Mesenteric fat pad (tissue), 1 donor: ENCODE data around the gene ELMO1. TPM values are rescaled to one million over a fixed set of nuclear protein-coding genes. Genes with fewer than 3 reads are reported as not detected.

Source experiments
- DNase-seq: peaks from one replicate; pipeline ENCODE4 v3.0.0-alpha.2; 2020; ENCODE audit warnings: low spot score
- total RNA-seq: library from RNA; stranded (reverse); fragmentation: NEBNext Ultra II Directional; extraction: Animal tissue kit (Norgen Biotek cat#: 25700); gene quantifications from one replicate; pipeline ENCODE4 v1.2.1, GENCODE V29; 2021
- donor health status: DM: yes; HTN: yes; CAD: no.

ELMO1 gene
- total RNA-seq, 1 donor from 2014 or later: 48.9 TPM

DNA sequence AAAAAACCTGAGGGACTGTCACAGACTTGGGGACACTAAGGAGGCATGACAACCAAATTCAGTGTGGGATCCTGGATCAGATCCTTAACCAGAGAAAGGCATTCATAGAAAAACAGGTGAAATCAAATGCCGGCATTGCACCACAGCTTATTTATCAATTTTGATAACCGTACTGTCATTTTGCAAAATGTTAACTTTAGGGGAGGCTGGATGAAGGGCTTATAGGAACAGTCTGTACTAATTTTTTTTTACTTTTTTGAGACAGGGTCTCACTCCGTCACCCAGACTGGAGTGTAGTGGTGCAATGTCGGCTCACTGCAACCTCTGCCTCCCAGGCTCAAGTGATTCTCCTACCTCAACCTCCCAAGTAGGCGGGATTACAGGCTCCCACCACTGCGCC is 217.1 kb downstream of the ELMO1 start:
- DNase-seq: no peak

DNA sequence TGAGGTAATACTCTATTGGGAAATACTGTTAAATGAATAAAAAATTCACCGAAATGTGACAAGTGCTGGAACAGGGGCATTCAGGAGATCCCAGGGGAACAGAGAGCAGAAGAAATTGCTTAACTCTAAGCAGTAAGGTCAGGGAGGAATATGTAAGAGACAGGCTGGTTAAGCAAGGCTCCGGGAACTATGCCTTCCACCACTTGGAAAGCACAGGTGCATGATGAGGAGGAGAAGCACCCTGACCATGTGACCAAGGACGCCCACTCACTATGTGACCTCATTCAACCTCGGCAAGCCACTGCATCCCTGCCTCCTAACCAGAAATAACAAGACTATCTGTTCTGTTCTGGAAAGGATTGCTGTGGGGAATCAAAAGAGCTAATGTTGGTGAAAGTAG is 218.4 kb downstream of the ELMO1 start:
- no peak for DNase-seq

DNA sequence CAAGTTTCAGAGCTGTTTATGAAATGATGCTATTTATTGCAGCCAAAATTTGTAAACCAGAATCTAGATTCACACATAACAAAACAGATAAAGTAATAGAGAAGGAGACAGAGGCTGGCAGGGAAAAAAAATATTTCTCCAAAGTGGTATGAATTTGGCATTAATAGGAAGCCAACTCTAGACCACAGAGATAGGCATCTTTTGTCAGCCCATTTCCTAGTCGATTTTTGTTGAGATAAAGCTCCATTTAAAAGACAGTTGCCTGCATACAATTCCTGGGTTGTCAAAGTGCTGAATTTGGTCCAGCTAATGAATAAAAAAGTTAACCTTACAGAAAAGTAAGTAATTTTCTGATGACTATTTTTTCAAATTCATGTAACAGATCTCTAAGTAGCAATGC is 219.3 kb downstream of the ELMO1 start:
- no peak for DNase-seq

DNA sequence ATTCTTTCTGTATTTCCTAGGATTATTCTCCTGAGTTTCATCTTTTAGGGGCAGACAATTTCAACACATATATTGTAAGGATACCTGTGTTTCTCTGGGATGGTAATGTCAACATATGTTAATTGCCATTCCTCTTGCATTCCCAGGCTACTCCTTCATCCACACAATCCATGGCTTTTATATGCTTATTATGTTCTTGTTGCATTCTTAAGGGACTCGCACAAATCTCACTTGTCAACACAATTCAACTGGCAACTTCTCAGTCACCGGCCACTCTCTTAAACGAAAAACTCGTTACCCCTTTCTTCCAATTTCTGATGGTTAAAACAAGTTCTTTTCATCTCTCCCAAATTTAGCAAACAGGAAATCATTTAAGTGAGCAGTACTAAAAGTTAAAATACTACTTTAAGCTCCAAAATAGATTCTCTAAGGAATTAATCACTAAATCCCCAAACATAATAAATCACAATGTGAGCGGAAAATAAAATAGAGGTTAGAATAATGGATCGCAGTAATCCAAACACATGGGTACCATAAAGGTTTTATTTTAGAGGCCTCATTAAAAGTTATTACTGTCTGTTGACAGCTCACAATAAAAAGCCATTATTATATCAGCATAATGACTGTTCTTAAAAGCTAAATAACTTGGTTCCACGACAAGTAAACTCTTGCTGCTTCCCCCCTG is 223.2 kb downstream of the ELMO1 start:
- DNase-seq: no peak

DNA sequence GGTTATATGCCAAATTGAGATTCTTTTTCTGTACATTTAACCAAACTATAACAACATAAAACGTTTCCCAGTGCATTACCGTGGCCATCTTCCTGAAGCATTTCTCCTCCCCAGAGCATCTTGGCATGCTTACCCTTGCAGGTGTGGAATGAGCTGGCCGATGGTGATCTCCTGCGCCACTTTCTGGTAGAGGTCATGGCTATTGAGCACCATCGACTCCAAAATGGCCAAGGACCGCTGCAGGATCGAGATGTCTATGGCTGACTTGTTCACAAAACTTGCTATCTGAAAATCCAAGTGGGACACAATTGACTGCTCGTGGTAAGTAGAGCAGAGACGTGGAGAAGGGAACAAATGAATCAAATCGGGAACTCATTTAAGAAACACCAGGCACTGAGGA is 223.9 kb downstream of the ELMO1 start:
- no peak for DNase-seq

DNA sequence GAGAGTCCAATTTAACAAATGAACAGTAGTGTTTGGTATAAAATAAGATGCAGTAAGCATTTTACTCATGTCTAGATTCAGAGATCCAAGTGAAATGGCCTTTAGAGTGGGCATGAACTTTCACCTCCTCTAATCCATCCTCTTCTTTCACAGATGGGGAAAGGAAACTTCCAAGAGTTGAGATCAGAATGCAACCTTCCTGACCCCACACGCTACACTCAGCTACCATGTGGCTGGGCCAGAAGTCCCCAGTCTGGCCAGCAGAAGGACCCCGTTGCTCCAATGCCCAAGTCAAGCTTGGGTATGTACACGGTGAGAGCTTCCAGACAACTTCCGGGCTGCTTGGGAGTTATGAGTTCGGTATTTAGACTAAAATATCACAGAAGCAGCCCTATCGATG is 228.0 kb downstream of the ELMO1 start:
- no peak for DNase-seq

DNA sequence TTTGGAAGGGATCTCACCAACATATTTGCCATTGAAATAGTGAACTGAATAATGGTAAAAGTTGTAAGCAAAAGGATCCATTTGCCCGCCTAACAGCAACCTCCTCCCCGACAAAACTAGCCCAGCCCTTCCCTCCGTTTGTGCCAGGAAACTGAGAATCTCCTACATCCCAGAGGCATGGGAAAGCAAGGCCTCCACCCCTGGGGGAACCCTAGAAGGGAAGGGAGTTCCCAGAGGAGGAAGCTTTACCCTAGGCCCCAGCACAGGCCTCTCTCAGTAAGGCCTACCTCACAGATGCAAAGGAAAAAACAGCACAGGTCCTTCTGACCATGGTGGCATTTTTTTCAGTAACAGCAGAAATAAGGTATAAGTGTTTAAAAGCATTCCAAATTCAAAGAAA is 229.7 kb downstream of the ELMO1 start:
- no peak for DNase-seq

DNA sequence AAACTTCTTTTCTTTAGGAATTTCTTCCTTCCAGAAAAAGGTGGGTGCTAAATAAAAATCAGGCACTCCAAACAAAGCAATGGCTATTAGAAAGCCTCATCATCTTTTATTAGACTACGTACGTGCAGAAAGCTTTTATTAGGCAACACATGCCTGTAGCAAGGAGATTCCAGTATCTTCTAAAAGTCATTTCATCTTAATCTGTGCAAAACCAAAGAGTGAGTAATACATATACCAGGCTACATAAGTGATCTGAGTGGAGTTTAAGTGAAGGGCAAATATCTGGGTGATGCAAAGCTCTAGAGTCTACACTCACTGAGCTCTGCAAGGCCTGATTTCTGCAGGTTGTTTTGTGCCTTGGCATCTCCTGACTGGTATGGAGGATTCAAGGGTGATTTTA is 231.7 kb downstream of the ELMO1 start:
- no peak for DNase-seq

DNA sequence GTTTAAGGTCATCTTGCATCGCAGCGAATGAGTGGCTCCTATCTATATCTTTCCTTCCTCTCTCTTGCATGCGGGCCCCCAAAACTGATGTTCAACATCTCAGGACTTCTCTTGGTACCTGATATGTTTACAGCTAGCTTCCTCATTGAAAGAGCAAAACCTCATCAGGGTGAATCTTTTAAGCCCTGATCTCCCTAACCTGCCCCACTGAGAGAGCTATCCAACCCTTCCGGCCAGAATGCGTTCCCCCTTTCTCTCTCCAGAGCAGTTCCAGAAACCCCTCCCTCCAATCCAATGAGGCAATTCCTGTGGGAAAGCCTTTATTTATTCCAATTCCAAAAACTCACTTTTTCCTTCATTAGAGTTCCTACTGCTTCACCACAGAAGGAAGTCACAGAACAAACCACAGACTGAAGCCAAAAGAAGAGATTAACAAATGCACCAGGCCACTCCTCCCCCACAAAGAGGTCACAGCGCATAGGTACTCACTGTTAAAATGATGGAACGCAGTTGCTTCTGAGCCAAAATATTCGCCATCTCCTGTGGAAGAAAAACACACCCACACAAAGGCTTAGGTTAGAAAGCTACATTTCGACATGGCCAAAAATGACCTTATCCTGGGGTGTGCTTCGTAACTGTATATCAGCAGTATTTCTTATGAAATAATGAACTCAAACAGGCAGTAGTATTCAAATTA is 232.4 kb downstream of the ELMO1 start:
- no peak for DNase-seq

DNA sequence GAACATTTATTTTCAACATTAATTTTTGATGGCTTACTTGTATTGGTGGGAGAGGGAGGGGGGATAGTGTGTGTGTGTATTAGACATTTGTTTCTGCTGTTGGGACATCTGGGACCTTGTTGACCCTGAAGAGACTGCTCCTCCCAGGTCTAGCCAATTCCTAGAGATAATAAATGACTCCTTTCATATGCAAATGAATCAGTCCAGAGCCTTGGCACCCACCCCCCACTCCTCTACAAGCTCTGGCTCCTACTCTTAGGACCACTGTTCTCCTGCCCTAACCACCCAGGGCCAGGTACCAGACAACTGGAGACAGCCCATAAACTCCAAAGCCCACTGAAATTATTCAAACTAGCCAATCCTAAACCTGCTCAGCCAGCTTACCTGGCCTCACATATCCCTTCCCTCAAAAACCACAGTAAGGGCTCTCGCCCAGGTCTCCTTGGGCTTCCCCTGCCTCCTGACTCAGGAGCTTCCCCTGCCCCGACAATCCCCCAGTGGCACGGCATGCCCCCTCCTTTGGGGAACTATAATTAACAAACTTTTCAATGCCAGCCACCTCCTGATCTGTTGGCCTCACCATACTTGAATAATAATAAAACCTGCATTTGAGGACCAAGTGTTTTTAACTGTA is 233.3 kb downstream of the ELMO1 start:
- no peak for DNase-seq

DNA sequence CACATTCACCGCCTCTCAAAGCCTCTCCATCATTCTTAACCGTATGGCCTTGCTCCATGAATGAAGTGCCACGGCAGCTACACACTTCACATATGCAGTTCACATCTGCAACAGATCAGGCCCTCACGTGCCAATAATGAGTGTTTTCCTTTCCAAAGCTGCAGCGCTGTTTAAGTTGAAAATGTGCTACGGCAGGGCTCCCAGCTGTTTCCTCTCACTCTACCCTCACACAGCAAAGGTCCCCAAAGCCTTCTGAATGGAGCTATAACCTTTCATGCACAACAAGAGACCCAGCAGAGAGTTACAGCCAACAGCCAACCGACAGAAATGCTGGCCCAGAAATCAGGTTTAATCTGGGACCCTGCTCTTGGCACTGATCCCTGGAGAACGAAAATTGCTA is 236.1 kb downstream of the ELMO1 start:
- no peak for DNase-seq

DNA sequence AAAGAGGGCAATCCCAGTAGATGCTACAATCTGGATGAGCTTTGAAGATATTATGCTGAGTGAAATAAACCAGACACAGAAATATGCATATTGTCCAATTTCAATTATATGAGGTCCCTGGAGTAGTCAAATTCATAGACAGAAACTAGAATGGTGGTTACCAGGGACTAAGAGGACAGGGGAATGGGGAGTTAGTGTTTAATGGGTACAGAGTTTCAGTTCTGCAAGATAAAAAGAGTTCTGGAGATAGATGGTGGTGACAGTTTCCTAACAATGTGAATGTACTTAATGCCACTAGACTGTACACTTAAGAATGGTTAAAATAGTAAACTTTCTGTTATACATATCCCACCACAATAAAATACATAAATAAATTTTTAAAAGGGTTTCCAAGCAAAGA is 236.6 kb downstream of the ELMO1 start:
- no peak for DNase-seq

DNA sequence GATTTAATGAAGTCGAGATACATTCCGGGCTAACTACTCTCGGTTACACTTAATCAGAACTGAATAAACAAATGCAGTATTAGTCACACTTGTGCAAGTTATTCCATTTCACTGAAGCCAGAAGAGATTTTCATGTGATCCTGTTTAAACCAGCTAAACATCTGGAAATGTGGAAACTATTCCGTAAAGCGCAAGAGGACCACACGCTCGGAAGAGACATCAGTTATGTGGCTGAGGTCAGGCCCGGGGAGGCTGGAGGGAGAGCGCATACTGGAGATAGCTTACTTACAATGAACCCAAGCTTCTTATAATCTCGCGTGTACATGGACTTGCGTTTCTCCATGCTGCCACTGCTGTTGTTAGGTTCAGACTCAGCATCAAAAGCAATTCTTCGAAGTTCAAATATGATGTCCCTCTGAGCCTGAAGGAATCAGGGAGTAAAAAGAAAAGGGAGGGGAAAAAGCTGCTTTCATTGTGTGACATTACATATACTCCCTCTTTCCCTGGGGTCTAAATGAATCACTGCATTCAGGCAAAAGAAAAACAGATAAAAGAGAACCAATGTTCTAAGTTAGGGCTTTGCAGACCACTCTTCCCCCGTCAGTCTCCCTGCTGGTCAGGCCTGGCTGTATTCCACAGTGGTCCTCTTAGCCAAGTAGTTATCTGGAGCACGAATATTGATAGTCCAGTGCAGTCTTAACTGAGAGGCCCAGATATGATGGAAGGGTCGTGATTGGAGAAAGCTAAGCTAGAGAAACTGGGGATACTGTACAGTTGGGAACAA is 237.4 kb downstream of the ELMO1 start:
- DNase-seq: no peak

DNA sequence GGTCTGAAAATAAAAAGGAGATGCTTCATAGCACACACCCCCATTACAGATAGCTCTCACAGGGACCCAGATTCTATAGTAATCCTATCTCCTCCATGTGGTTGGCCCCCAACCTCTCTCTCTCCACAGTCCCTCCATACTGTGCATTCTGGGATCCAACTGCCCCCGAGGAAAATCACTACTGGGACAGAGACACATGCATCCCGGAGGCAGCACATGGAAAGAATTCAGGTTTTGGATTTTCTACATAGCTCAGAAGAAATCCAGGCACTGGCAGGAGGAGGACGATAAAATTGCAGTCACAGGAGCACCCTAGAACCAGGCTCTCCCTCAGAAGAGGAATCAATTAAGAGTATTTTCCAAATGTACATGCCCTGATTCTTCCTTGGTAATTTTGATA is 239.5 kb downstream of the ELMO1 start:
- DNase-seq: no peak

DNA sequence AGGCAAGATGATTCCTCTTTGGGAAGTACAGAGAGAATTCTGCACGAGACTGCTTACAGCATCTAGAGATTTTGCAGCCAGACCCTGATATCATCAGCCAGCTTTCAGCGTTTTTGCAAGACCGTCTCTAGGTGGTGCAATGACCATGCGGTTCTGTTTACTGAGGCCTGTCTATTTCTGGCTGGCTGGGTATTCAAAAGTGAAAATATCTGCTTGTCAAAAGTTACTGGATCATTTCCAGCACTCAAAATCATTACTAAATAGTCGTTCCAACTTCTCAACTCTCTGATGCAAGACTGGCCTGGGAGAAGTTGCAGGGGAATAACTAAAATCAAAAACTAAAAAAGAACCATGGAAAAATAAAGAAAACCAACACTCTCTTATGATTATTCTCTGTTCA is 240.1 kb downstream of the ELMO1 start:
- DNase-seq: no peak

DNA sequence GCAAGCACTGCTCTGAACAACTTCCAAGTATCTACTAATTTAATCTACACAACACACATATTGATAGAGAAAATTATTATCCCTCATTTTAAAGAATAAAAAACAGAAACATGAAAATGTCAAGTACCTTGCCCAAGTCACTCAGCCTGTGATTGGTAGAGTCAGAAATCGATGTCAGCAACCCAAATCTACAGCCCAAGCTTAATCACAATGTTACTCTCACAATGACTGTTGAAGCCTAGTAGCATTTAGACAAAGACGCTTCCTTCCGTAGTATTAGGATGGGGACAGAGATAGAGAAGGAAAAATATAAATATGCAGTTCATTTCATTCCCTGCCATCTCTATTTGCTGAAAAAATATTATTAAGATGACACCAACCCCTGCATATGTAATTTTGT is 242.5 kb downstream of the ELMO1 start:
- no peak for DNase-seq

DNA sequence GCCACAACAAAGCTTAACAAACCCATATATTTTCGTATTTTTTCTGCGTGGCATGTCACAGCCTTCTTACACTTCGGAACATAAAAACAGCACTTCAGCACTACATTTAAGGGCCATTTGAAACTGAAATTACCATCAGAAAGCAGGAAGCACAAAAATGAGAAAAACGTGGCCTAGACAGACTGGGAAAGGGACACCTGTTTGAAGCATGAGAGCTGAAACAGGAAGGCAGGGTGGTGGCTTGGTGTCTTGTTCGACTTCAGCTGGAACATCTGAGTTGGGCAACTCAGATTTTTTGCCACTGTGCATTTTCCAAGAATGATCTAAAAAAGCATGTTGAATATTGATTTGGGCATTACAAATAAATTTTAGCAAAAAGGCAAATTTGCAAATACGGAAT is 243.2 kb downstream of the ELMO1 start:
- no peak for DNase-seq

DNA sequence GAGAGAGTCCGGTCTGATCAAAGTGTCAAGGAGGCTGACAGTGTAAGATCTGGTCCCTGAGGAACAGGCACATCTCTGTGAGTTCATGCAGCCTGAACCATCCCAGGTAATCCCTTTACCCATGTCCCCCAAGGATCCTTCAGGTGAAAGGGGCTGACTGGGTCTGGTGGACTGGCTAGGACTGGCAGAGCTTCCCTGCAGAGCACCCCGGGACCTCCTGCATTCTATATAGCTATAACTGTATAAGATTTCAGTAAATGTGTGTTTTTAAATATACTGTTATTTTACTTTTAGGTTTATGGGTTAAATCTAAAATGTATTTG is 246.8 kb downstream of the ELMO1 start:
- DNase-seq: no peak

DNA sequence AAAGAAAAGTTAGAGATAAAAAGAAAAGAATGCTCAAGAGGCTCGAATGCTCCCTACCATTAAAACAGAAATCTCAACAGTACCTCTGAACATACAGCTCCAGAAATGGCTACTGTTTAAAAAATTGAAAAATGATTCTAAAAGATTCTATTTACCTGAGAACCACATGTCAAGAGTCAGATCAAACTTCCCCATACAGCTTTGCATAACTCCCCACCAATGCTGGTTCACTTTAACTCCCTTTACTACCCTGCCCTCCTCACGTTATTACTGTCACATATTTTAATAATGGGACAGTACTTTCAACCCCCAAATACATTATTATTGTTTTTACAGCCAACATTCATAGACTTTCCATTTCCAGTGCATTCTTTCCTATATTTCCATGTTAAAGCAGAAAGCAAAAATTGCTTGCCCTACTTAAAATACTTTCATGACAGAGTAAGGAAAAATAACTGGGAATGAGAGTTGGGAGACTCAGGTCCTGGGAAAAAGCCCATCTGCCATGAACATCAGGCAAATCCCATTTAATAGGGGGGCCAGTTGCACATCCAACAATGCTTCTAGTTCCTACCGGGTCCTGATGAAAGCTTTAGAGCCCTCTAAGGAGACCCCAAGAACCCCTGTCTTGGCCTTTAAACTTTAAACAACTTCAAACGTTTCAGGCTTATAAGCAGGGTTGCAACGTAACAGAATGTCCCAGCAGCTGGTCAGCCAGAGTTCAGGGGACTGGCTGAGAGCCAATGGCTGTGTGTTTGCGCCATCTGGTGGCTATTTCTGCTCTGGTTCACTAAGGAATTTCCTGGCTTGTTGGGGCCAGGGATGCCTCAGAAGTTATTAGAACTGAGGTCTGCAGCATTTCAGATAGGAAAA is 247.4 kb downstream of the ELMO1 start:
- no peak for DNase-seq

DNA sequence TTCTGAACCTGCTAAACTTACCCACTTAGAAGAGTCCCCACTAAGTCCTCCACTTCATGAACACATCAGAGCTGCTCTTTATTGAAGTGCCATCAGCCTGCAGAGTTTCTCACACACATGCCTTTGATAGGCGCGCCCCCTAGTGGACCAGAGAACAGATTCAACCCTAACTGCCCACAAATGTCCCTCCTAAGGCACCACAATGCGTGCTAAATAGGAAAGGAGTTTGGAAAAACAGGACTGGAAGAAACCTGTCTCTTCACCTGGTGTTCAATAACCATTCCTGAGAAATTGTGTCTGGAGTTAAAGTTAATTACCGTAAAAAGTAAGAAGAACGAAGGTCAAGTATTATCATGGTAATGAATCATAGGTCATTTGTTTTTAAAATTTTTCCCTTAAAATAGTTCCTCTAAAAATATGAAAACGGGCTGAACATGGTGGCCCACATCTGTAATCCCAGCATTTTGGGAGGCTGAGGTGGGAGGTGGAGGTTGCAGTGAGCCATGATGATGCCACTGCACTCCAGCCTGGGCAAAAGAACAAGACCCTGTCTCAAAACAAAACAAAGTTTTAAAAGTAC is 249.7 kb downstream of the ELMO1 start:
- DNase-seq: no peak
